Mucosa of gallbladder (tissue), 1 donor: ENCODE results near the gene TRIM32. TPM values are rescaled to one million over a fixed set of nuclear protein-coding genes. Genes with fewer than 3 reads are reported as not detected.
A peak's percentile ranks its signal among the peaks of the same experiment; 100 is the strongest.

ENCODE experiments used
- DNase-seq: peaks from one replicate; pipeline ENCODE4 v3.0.0-alpha.2; 2020; ENCODE audit warnings: low spot score
- total RNA-seq: library from RNA; stranded (reverse); gene quantifications from one replicate; pipeline ENCODE4 v1.2.1, GENCODE V29; 2021
- donor health status: DM: no; HTN: no; CAD: no.

The TRIM32 gene
- total RNA-seq = 28.7 TPM

GRCh38 chr9:116687074-116687753 lies at the start of gene TRIM32:
Gene TRIM32, plus strand, starts transcription at chr9:116687305. Its CDS starts 10,438 bp downstream, at chr9:116697743.
- DNase-seq = peak; percentile 89

- no peak for DNase-seq
Measured at GRCh38 chr9:116639251-116639741, 47.8 kb upstream of the TRIM32 start.

DNA sequence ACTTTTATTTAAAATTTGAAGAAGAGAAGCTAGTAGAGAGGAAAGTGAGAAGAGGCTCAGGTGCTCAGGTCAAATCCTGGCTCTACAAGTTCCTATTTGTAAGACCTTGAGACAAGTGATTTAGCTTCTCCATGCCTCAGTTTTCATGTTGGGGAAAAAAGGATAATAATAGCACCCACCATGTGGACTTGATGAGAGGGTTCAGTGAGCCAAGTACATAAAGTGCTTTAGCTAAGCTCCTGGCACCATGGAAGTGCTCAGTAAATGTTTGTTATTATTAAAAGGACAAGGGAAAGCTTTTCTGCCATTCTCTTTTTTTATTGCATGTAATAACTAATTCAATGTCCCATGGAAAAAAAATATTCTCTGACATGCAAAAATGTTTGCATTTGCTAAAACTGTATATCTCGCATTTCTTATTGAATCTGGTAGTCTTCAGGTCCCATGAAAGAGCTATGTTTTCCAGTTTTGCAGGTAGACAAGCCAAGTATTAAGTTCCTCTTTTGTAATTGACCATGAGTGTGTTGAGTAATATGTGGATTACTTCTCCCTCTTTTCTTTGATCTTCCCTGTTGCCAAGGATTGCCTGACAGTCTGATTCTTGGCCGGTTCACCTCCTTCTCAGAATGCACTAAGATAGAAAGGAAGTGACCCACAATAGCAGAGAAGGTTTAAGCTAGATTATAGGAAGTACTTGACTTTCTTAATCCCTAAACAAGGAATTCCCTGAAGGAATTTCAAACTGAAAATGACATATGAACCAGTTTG lies 45.6 kb upstream of the TRIM32 start:
- no peak for DNase-seq

DNA sequence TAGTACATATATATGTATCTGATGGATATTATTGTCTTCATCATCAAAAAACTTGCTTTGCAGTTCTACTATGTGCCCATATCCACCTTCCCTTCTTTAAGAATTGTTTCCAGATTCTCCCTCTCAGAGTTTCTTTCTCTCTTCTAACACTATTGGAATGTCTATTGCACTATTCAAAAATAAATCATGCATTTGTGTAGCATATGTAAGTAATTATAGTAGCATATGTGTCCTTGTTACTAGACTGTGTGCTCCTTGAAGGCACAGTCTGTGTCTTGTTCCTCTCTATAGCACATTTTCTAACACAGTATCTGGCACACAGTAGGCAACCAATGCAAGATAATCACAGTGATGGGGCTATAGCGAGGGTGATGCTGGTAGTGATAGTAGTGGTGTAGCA lies 43.4 kb upstream of the TRIM32 start:
- DNase-seq = no peak

- no peak for DNase-seq
Measured at GRCh38 chr9:116644091-116644688, 42.9 kb upstream of the TRIM32 start.

DNA sequence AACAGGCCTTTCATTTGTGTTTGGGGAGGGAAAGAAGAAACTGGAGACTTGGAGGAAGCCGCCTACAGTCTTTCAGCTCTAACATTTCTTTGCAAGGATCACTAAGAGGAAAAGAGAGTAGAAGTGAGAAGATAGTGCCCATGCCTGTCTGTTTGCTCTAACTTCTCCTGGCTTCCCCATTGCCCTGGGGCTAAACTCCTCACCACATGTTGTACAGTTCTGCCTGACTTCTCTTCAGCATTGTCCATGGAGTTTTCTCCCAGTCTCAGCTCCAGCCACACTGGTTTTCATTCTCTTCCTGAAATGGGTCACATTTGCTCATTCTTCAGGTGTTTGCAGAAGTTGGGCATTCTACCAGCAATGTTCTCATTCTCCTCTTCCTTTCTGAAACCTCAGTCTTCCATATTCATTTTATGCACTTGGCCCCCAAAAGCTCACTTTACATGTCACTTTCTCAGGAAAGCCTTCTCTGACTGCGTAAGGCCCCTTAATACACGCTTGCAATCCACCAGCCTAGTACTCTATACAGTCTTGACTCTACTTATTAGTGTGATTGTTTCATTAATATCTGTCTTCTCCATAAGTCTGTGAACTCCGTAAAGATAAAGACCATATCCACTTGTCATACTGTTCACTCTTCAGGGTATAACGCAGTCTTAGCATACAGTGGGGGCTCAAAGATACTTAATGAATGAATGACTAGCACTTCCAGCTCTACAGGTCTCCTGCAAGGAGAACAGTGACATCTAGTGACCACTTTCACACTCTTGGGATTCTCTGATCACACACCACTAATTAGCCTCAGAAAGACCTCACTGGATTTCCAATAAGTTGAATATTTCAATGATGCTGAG lies 40.2 kb upstream of the TRIM32 start:
- DNase-seq = peak; percentile 14

DNA sequence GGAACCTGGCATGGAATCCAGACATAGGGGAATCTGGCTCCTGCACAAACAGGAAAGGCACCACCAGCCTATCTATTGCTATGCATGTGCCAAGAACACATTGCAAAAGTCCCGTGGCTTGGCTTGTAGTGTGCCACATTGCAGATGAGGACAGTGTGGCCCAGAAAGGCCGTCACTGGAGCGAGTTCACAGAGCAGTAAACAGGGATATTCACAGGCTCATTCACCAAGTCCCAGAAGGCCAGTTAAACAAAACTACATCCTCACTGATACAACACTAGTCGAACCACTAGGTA lies 39.6 kb upstream of the TRIM32 start:
- no peak for DNase-seq

DNA sequence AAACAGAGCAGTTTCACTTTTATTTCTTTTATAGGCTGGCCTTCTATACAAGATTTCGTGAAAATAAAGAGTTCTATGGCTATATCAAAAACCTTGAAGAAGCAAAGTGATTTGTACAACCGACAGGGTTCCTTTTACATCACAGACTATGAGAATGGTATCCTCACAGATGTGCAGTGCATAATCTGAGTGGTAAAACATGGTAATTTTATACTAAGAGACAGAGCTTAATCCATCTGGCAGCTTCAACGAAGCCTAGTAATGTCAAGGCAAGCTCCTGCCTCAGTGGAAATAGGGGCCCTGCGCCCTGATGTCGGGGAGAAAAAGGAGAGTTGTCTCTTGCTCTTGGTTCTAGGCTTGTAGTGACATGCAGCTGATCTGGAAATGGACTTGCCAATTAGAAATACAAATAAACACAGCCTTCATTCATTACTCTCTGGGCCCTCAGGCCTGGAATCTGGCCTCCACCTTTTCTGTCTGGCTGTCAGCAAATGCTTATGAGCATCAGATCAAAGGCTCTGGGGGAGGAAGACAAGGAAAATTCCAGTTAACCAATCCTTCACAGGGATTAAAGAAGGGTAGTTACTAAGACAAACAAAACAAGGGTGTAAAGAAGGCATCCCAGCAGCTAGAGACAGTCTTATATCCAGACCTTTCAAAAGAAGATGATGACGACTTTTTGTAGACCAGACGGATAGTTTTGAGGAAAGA lies 33.6 kb upstream of the TRIM32 start:
- no peak for DNase-seq

DNA sequence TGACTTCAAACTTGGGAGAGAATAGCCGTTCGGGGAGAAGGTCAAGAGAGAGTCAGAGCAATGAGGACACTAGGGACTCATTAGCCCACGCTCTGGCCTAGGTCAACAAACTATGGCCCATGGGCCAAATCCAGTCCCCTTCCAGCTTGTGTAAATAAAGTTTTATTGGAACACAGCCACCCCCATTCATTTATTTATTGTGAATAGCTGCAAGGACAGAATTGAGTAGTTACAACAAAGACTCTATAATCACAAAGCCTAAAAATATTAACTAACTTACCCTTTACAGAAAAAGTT lies 33.1 kb upstream of the TRIM32 start:
- no peak for DNase-seq

- DNase-seq = no peak
Measured at GRCh38 chr9:116656501-116656971, 30.6 kb upstream of the TRIM32 start.

GRCh38 chr9:116656977-116657376 lies 30.1 kb upstream of the TRIM32 start:
- DNase-seq = no peak

GRCh38 chr9:116658265-116658664 lies 28.8 kb upstream of the TRIM32 start:
- DNase-seq = no peak

- peak; percentile 22 for DNase-seq
Measured at GRCh38 chr9:116661037-116661954, 25.8 kb upstream of the TRIM32 start.

DNA sequence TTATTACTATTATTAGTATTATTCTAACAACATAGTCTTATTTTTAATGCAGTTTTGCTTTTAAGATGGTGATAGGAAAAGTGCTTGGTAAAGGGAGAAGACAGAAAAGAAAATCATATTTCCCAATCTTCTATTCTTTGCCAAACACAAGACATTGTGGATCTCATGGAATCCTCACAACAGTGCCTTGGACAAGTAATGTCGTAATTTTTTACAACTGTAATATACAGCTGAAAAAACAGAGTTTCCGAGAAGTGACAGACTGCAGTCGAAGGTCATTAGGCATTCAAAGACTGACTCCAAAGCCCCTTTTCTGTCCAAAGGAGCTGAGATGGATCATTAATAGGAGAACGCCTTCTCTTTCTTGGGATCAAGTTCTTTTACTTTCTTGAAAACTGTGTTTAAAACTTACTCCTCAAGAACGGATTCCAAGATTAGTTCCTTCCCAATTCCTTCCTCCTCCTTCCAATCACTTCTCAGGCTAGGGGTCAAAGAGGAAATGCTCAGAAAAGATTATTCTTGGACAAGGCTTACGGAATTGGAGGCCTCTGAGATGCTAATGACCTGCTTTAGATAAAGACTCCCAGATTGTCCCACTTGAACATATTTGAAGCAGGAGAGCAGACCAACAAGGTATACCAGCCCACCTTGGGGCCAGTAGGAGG lies 24.3 kb upstream of the TRIM32 start:
- no peak for DNase-seq

- DNase-seq = no peak
Measured at GRCh38 chr9:116663581-116663980, 23.5 kb upstream of the TRIM32 start.

GRCh38 chr9:116668970-116669695 lies 18.0 kb upstream of the TRIM32 start:
- no peak for DNase-seq

GRCh38 chr9:116671605-116672004 lies 15.5 kb upstream of the TRIM32 start:
- DNase-seq = no peak

DNA sequence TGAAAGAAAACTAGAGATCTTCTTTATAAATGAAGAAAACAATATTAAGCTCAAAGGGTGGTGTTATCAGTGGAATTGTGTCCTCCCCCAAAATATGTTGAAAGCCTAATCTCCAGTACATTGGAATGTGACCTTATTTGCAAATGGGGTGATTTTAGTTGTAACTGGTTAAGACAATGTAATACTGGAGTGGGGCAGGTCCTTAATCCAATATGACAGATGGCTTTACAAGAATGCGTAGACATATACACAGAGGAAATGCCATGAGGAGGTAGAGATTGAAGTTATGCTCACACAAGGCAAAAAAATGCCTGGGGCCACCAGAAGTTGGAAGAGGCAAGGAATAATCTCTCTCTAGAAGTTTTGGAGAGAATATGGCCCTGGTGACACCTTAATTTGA lies 13.7 kb upstream of the TRIM32 start:
- DNase-seq = no peak
